B cell (primary cell): ENCODE data around the gene TMEM140. TPM values are rescaled to one million over a fixed set of nuclear protein-coding genes. Genes with fewer than 3 reads are reported as not detected.

Source experiments
- ATAC-seq: fragments of 200-7000 bp; cut with Tn5 transposase; one replicate; pipeline ENCODE4 v1.10.0; 2021; ENCODE audit warnings: low read depth, mild to moderate bottlenecking, moderate number of reproducible peaks, moderate library complexity
- CTCF ChIA-PET: fragments of 350-600 bp; sonication (Branson Sonifier 250); formaldehyde crosslinking; loops from one replicate; lab custom pipeline; 2021; ENCODE audit warnings: antibody characterized with exemption, inconsistent platforms; lab: Charles Lee
- POLR2A ChIA-PET: fragments of 350-600 bp; sonication (Branson Sonifier 250); formaldehyde crosslinking; loops from one replicate; lab custom pipeline; 2021; ENCODE audit warnings: antibody characterized with exemption; lab: Charles Lee
- DNase-seq: peaks from one replicate; pipeline ENCODE4 v3.0.0; 2013
- H2AFZ ChIP-seq: 2 replicates; pipeline ENCODE4 v1.6.1; 2012; ENCODE audit warnings: mild to moderate bottlenecking, low read depth, low read length; ENCODE audit not compliant: insufficient read depth, poor library complexity, severe bottlenecking
- H3K27ac ChIP-seq, 2 donors: 1 replicate in 1 of 2; 2 replicates in 1 of 2; pipeline ENCODE4 v1.5.1; 2012 to 2013; ENCODE audit warnings: low read length in 2 of 2, mild to moderate bottlenecking in 2 of 2, moderate library complexity in 1 of 2
- H3K27me3 ChIP-seq, 4 experiments: fragments of 200-600 bp in 1 of 4; sonication (generic) in 1 of 4; replicated peaks in 1 of 4; 1 replicate in 2 of 4; 2 replicates in 2 of 4; pipeline versions ENCODE4 v1.6.1 to v1.7.0; 2013 to 2016; ENCODE audit warnings: low read length in 3 of 4, mild to moderate bottlenecking in 2 of 4, mixed read lengths in 1 of 4, moderate library complexity in 1 of 4; ENCODE audit not compliant: insufficient read depth in 4 of 4, control insufficient read depth in 3 of 4; ENCODE audit errors: control extremely low read depth in 1 of 4
- H3K36me3 ChIP-seq, 2 experiments: replicated peaks in 1 of 2; 1 replicate in 1 of 2; 2 replicates in 1 of 2; pipeline versions ENCODE4 v1.6.1 to v1.7.1; 2013; ENCODE audit warnings: low read length in 1 of 2; ENCODE audit not compliant: insufficient read depth in 2 of 2, control insufficient read depth in 1 of 2; ENCODE audit errors: control extremely low read depth in 1 of 2, extremely low read depth in 1 of 2
- H3K4me1 ChIP-seq, 2 donors: fragments of 200-600 bp in 1 of 2; sonication (generic) in 1 of 2; 1 replicate in 1 of 2; 2 replicates in 1 of 2; pipeline versions ENCODE4 v1.5.1 to v1.6.1; 2013 to 2017; ENCODE audit warnings: low read length in 2 of 2; ENCODE audit not compliant: control insufficient read depth in 2 of 2, insufficient read depth in 2 of 2
- H3K4me2 ChIP-seq: replicated peaks from 2 replicates; pipeline ENCODE3; 2012; ENCODE audit warnings: mild to moderate bottlenecking, low read depth, low read length; ENCODE audit not compliant: poor library complexity, severe bottlenecking
- H3K4me3 ChIP-seq, 5 experiments: fragments of 200-600 bp in 1 of 5; sonication (generic) in 1 of 5; 1 replicate in 3 of 5; 2 replicates in 2 of 5; pipeline versions ENCODE4 v1.5.1 to v1.7.0; 2011 to 2016; ENCODE audit warnings: low read length in 4 of 5, mild to moderate bottlenecking in 4 of 5, low read depth in 2 of 5, control low read depth in 1 of 5, moderate library complexity in 1 of 5; ENCODE audit not compliant: insufficient read depth in 1 of 5; ENCODE audit errors: control extremely low read depth in 1 of 5, extremely low read depth in 1 of 5
- H3K79me2 ChIP-seq: fragments of 200-600 bp; sonication (generic); one replicate; pipeline ENCODE4 v1.6.0; 2016; ENCODE audit warnings: low read length; ENCODE audit not compliant: control insufficient read depth, insufficient read depth
- H3K9ac ChIP-seq: fragments of 200-600 bp; sonication (generic); 2 replicates; pipeline ENCODE4 v1.6.1; 2017; ENCODE audit warnings: mild to moderate bottlenecking, low read length, moderate library complexity
- H3K9me3 ChIP-seq, 3 donors: one replicate each; pipeline versions ENCODE4 v1.6.1 to v1.7.1; 2013; ENCODE audit warnings: low read length in 2 of 3; ENCODE audit not compliant: control insufficient read depth in 2 of 3, insufficient read depth in 1 of 3; ENCODE audit errors: control extremely low read depth in 1 of 3
- H4K20me1 ChIP-seq: 2 replicates; pipeline ENCODE4 v1.6.0; 2012; ENCODE audit warnings: mild to moderate bottlenecking, low read length; ENCODE audit not compliant: insufficient read depth, control insufficient read depth, poor library complexity, severe bottlenecking
- H3K27ac Mint-ChIP-seq: one replicate; pipeline ENCODE4 v1.8.0; 2021; ENCODE audit warnings: mixed read lengths
- H3K27me3 Mint-ChIP-seq: one replicate; pipeline ENCODE4 v1.8.0; 2021; ENCODE audit warnings: mixed read lengths
- H3K4me1 Mint-ChIP-seq: one replicate; pipeline ENCODE4 v1.8.0; 2021; ENCODE audit warnings: mixed read lengths
- H3K4me3 Mint-ChIP-seq: one replicate; pipeline ENCODE4 v1.8.0; 2021; ENCODE audit warnings: mixed read lengths
- H3K9me3 Mint-ChIP-seq: one replicate; pipeline ENCODE4 v1.8.0; 2022; ENCODE audit warnings: mixed read lengths; ENCODE audit not compliant: insufficient read depth
- EZH2 ChIP-seq: IDR thresholded peaks from 2 replicates; pipeline ENCODE4 v1.6.1; 2012; ENCODE audit warnings: borderline replicate concordance, low read depth, mild to moderate bottlenecking, moderate library complexity, low read length; ENCODE audit not compliant: insufficient read depth, poor library complexity, severe bottlenecking
- WGBS: methylation state at CpG from one replicate; pipeline ENCODE4 v1.1.5; 2013; ENCODE audit warnings: missing lambda C conversion rate; ENCODE audit not compliant: insufficient coverage; 5-methylcytosine and 5-hydroxymethylcytosine counted together
- intact Hi-C: fragments of 100-400 bp; cut with micrococcal nuclease; formaldehyde crosslinking; loops from one replicate; pipeline ENCODE4 v1.10.0; 2022
- polyA plus RNA-seq: library from polyadenylated mRNA; depleted of rRNA; stranded (reverse); fragments of >200 nt; gene quantifications from 2 replicates; pipeline ENCODE4 v1.2.3, GENCODE V29; 2012
- total RNA-seq, 2 donors: library from RNA; stranded (reverse); fragments of 120-200 nt in 1 of 2; gene quantifications; 1 replicate in 1 of 2; 2 replicates in 1 of 2; pipeline versions ENCODE4 v1.2.3 to v1.2.4, GENCODE V29; 2013 to 2022
- TF ChIP-seq, protein P1 (sequence below): fragments of 200-600 bp; IDR thresholded peaks from one replicate; pipeline ENCODE4 v1.8.0; 2022; ENCODE audit warnings: antibody characterized with exemption, mild to moderate bottlenecking

The TMEM140 gene
- total and polyA plus RNA-seq, 2 donors (not counting 1 experiment from before 2014, with no cell fraction given): 3.8 to 79.1 TPM

DNA sequence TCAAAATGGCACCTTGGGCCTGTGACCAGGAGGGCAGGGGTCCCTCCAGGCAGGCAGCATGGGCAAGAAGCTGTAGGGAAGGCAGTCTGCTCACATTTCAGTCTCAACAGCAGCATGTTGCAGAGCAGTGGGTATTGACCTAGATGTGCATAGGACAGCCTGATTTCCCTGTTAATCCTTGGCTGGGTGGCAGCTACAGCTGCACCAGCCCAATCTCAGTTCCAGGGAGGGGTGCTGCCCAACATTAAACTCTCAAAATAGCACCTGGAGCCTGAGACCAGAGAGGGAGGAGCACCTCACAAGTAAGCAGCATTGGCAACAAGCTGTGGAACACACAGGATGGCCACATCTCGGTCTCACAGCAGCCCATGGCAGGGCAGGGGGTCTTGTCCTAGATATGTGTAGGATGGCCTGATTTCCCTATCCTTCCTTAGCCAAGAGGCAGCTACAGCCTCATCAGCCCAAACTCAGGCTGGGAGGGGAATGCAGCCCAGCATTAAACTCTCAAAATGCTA, 10.3 kb downstream of the TMEM140 start:
- ChIA-PET CTCF (interaction anchor here (1.4 to 4.9 kb wide), 5 partner anchors 9 to 172 kb away, joined by 5 to 47 read pairs (median 8); partner anchors contain the start of genes AGBL3, CYREN and TMEM140), POLR2A (interaction anchor here (0.7 kb wide), 1 partner anchor 48 kb away, joined by 3 read pairs; no protein-coding TSS in a partner anchor)
- Histone ChIP-seq H4K20me1 (peaks cover 27% of the 10 kb centered on the region), H3K79me2 (peaks cover 87% of the 10 kb centered on the region), H3K4me1 (peaks cover 26 to 32% of the 10 kb centered on the region in 2 donors), H3K4me2 (no peak overlapping the region), H2AFZ (no peak overlapping the region), H3K4me3 (no peak overlapping the region), H3K27me3 (no peaks in the 10 kb centered on the region), H3K36me3 (peaks cover 0 to 16% of the 10 kb centered on the region in 2 experiments), H3K9me3 (peaks cover 1 to 17% (median 16%) of the 10 kb centered on the region in 3 donors), H3K9ac (no peak overlapping the region), H3K27ac (no peak overlapping the region)
- intact Hi-C loops: no loop called here
- peaks cover 14% of the 10 kb centered on the region for H3K9me3 Mint-ChIP-seq
- peak overlapping the region; percentile 73 for H3K27ac Mint-ChIP-seq
- H3K27me3 Mint-ChIP-seq: no peaks in the 10 kb centered on the region
- no peak overlapping the region for H3K4me3 Mint-ChIP-seq
- DNase-seq (no peak), ATAC-seq (no peak)
- no peak for TF ChIP-seq EZH2
- TF ChIP-seq, protein P1, sequence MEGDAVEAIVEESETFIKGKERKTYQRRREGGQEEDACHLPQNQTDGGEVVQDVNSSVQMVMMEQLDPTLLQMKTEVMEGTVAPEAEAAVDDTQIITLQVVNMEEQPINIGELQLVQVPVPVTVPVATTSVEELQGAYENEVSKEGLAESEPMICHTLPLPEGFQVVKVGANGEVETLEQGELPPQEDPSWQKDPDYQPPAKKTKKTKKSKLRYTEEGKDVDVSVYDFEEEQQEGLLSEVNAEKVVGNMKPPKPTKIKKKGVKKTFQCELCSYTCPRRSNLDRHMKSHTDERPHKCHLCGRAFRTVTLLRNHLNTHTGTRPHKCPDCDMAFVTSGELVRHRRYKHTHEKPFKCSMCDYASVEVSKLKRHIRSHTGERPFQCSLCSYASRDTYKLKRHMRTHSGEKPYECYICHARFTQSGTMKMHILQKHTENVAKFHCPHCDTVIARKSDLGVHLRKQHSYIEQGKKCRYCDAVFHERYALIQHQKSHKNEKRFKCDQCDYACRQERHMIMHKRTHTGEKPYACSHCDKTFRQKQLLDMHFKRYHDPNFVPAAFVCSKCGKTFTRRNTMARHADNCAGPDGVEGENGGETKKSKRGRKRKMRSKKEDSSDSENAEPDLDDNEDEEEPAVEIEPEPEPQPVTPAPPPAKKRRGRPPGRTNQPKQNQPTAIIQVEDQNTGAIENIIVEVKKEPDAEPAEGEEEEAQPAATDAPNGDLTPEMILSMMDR: no peak
- no CpG with 5 or more reads among the region's 1 CpG for WGBS
- peaks cover 61% of the 10 kb centered on the region for H3K4me1 Mint-ChIP-seq

DNA sequence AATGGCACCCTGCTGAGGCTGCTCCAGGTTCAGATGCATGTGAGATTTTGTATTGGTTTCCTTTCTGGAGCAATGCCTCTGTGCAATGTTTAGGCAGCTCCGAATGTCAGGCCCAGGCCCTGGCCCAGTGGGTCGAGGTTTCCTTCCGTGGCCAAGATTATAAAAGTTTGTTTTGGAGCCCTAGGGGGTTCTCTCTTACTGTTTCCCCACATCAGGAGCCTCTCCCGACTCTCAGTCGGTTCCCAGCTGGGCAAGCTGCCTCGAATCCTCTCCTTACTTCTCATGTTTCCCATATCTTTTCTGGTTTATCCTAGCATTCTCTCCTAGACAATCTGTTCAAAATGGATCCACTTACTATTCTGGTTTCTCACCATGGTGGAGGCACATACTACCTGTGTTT, 11.0 kb downstream of the TMEM140 start:
- Histone ChIP-seq H3K9ac (no peak overlapping the region), H3K9me3 (peaks cover 1 to 17% (median 16%) of the 10 kb centered on the region in 3 donors), H3K4me1 (peaks cover 26 to 32% of the 10 kb centered on the region in 2 donors), H3K4me3 (no peak overlapping the region), H3K27ac (peak overlapping the region in 1 of 2 donors; percentile 59), H3K4me2 (no peak overlapping the region), H4K20me1 (peaks cover 27% of the 10 kb centered on the region), H3K79me2 (peaks cover 80% of the 10 kb centered on the region), H3K36me3 (peaks cover 0 to 20% of the 10 kb centered on the region in 2 experiments), H2AFZ (no peak overlapping the region), H3K27me3 (no peaks in the 10 kb centered on the region)
- Mint-ChIP-seq H3K27me3 (no peaks in the 10 kb centered on the region), H3K9me3 (peaks cover 14% of the 10 kb centered on the region), H3K27ac (peak overlapping the region; percentile 73), H3K4me3 (no peak overlapping the region), H3K4me1 (peaks cover 58% of the 10 kb centered on the region)
- no peak for DNase-seq
- TF ChIP-seq, protein P1: no peak
- POLR2A ChIA-PET: interaction anchor here (0.7 to 1.1 kb wide), 3 partner anchors 11 to 1558 kb away, joined by 3 read pairs; partner anchors contain the start of gene TMEM140
- 87% methylated on average over 5 of the region's 6 CpGs for WGBS
- intact Hi-C loops: no loop called here
- CTCF ChIA-PET: interaction anchor here (2.0 to 4.9 kb wide), 3 partner anchors 9 to 13 kb away, joined by 5 to 47 read pairs (median 41); partner anchors contain the start of genes CYREN and TMEM140
- ATAC-seq: no peak
